Mammary epithelial cell (primary cell): ENCODE data around the gene CLEC2L.

ENCODE experiments used
- CTCF ChIP-seq, 2 donors: IDR thresholded peaks in 1 of 2; conservative IDR thresholded peaks in 1 of 2; 2 replicates each; pipeline ENCODE4 v1.5.1; 2011 to 2012; ENCODE audit warnings: inconsistent platforms in 2 of 2, low read length in 2 of 2, mild to moderate bottlenecking in 2 of 2, control low read depth in 1 of 2, low read depth in 1 of 2; ENCODE audit not compliant: insufficient read depth in 1 of 2; ENCODE audit errors: extremely low read depth in 1 of 2
- EZH2 ChIP-seq: IDR thresholded peaks from 2 replicates; pipeline ENCODE4 v1.6.1; 2012; ENCODE audit warnings: low read length, inconsistent platforms, borderline replicate concordance

GRCh38 chr7:139511315-139511714, 12.2 kb upstream of the CLEC2L start:
- TF ChIP-seq EZH2, result no peak
- no peak for TF ChIP-seq CTCF (conservative IDR thresholded peaks at IDR 0.05 in 1 of 2, IDR thresholded peaks at IDR 0.05 in 1 of 2; ENCODE audit: extremely low read depth in 1 of 2, insufficient read depth in 1 of 2, low read depth in 1 of 2, low read length in 2 of 2)
